Mesothelial cell of epicardium (in vitro differentiated cells): ENCODE data around the gene TRIM47. TPM values are rescaled to one million over a fixed set of nuclear protein-coding genes. Genes with fewer than 3 reads are reported as not detected.

Experiments used
- DNase-seq, 2 experiments: peaks; one replicate each; pipeline ENCODE4 v3.0.0; 2021; ENCODE audit warnings: low spot score in 2 of 2; ENCODE audit not compliant: unreplicated experiment in 2 of 2
- H3K27ac Mint-ChIP-seq: 2 replicates; pipeline ENCODE4 v1.8.0; 2021; ENCODE audit warnings: mixed read lengths
- H3K27me3 Mint-ChIP-seq: 2 replicates; pipeline ENCODE4 v1.8.0; 2021; ENCODE audit warnings: low read depth, mixed read lengths
- H3K36me3 Mint-ChIP-seq: 2 replicates; pipeline ENCODE4 v1.8.0; 2021; ENCODE audit warnings: mixed read lengths
- H3K4me1 Mint-ChIP-seq: 2 replicates; pipeline ENCODE4 v1.8.0; 2021; ENCODE audit warnings: mixed read lengths
- H3K4me3 Mint-ChIP-seq: 2 replicates; pipeline ENCODE4 v1.8.0; 2021; ENCODE audit warnings: mild to moderate bottlenecking, moderate library complexity, mixed read lengths
- H3K9me3 Mint-ChIP-seq: 2 replicates; pipeline ENCODE4 v1.8.0; 2021; ENCODE audit warnings: mixed read lengths
- total RNA-seq: library from RNA; stranded (reverse); gene quantifications from 3 replicates; pipeline ENCODE4 v1.2.1, GENCODE V29; 2021
- TF ChIP-seq, protein P1 (sequence below): fragments of 200-600 bp; sonication (generic); IDR thresholded peaks from one replicate; pipeline ENCODE4 v1.5.0; 2021; ENCODE audit warnings: antibody characterized with exemption; ENCODE audit not compliant: unreplicated experiment

TRIM47 gene
- total RNA-seq, 1 donor from 2014 or later, result 2.9 TPM

DNA sequence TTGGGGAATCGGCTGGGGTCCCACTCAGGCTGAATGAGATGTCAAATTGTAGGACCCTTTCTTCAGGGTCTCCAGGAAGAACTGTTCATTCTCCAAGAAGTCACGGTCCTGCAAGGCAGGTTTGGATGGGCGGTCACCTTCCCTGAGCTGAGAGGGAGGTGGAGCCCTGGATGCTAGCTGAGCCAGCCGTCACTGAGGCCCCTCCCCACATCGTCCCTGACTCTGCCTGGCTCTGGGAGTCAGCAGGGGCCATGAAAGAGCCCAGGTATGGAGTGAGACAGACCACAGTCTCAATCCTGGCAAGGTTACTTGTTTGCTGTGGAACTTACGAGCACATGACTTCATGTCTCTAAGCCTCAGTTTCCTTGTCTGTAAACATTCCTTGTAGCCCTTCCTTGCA lies 32.3 kb upstream of the TRIM47 start:
- no peak for DNase-seq

DNA sequence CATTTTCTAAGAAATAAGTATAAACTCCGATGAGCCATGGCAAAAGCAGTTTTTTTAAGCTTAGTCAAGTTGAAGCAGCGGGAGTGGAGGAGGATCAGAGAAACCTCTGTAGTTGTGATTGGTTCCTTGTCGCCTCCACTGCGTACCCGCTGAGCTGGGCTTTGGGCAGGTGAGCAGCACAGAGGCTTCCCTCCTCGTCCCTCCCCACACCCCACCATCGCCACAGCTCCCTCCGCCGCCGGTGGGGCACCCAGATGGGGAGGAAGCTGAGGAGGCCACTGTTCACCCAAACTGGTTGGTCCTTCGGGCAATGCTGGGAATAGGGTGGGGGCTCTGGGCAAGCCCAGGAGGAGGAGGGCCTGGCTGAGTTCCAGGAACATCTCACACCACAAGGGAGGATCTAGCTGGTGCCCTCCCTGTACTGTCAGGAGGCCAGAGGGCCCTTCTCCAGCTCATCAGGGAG lies 31.5 kb upstream of the TRIM47 start:
- no peak overlapping the region for H3K4me3 Mint-ChIP-seq
- H3K27me3 Mint-ChIP-seq, result no peaks in the 10 kb centered on the region
- peaks cover 17% of the 10 kb centered on the region for H3K4me1 Mint-ChIP-seq
- TF ChIP-seq, protein P1, sequence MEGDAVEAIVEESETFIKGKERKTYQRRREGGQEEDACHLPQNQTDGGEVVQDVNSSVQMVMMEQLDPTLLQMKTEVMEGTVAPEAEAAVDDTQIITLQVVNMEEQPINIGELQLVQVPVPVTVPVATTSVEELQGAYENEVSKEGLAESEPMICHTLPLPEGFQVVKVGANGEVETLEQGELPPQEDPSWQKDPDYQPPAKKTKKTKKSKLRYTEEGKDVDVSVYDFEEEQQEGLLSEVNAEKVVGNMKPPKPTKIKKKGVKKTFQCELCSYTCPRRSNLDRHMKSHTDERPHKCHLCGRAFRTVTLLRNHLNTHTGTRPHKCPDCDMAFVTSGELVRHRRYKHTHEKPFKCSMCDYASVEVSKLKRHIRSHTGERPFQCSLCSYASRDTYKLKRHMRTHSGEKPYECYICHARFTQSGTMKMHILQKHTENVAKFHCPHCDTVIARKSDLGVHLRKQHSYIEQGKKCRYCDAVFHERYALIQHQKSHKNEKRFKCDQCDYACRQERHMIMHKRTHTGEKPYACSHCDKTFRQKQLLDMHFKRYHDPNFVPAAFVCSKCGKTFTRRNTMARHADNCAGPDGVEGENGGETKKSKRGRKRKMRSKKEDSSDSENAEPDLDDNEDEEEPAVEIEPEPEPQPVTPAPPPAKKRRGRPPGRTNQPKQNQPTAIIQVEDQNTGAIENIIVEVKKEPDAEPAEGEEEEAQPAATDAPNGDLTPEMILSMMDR, result no peak
- no peaks in the 10 kb centered on the region for H3K9me3 Mint-ChIP-seq
- no peak for DNase-seq
- H3K36me3 Mint-ChIP-seq, result no peaks in the 10 kb centered on the region
- H3K27ac Mint-ChIP-seq, result peak overlapping the region; percentile 79

More for the DNA sequence above, 32.3 kb upstream of the TRIM47 start:
- H3K4me3 Mint-ChIP-seq, result no peak overlapping the region
- H3K36me3 Mint-ChIP-seq, result no peaks in the 10 kb centered on the region
- H3K27ac Mint-ChIP-seq, result peak overlapping the region; percentile 73
- TF ChIP-seq, protein P1, result no peak
- no peaks in the 10 kb centered on the region for H3K27me3 Mint-ChIP-seq
- H3K9me3 Mint-ChIP-seq, result no peaks in the 10 kb centered on the region
- H3K4me1 Mint-ChIP-seq, result peaks cover 17% of the 10 kb centered on the region

DNA sequence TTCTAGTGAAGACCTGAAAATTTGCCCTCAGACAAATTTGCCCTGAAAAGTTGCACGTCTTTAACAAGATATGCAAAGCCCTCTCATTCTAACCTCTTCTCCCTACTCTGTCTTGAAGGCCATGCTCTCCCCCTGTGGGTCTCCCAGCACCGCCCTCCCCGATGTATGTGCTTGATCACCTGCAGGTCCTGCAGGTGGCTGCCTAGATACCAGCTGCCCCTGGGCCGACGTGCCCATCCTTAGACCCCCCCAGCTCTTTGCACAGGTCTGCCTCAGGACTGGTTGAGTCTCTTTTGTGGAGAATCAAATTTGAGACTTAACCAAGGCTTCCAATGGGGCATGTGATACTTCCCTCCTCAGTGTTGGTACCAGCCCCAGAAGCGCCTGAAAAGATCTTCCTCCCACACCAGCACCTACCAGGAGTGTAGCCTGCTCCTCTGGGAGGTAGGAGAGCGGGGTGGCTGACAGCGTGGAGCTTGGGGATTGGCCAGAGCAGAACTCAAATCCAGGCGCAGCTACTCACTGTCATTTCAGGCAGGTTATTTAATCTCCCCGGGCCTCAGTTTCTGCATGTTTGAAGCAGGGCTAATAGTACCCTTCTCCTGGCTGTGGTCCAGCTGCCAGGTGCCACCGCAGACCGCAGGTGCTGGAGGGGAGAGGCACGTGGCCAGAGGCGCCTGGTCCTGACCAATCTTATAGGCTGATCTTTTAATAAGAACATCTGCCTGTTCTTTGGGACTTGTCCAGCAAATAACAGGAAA lies 30.9 kb upstream of the TRIM47 start:
- H3K27me3 Mint-ChIP-seq, result no peaks in the 10 kb centered on the region
- H3K9me3 Mint-ChIP-seq, result no peaks in the 10 kb centered on the region
- no peak for DNase-seq
- peaks cover 17% of the 10 kb centered on the region for H3K4me1 Mint-ChIP-seq
- no peaks in the 10 kb centered on the region for H3K36me3 Mint-ChIP-seq
- no peak overlapping the region for H3K4me3 Mint-ChIP-seq
- peak overlapping the region; percentile 79 for H3K27ac Mint-ChIP-seq
- TF ChIP-seq, protein P1, result no peak

DNA sequence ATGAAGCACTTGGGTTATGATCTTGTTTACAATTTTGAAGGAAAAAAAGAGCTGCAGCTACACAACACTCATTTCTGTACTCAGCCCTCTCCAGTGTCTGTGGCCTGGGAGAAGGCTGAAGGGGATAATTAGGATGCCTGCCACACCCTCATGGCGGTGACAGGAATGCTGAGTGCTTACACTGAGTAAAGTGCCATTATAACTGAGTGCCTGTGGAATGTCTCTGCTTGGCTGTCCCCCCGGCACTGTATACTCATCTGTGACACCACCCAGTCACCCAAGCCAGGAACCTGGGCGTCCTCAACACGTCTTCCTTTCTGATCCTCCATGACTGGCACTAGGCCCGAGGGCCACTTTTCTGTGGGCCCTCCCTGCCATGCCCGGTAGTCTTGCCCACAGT lies 29.8 kb upstream of the TRIM47 start:
- no peak overlapping the region for H3K4me3 Mint-ChIP-seq
- peak overlapping the region; percentile 1 for H3K27ac Mint-ChIP-seq
- no peak for DNase-seq
- no peaks in the 10 kb centered on the region for H3K9me3 Mint-ChIP-seq
- no peaks in the 10 kb centered on the region for H3K27me3 Mint-ChIP-seq
- H3K4me1 Mint-ChIP-seq, result peaks cover 21% of the 10 kb centered on the region
- no peaks in the 10 kb centered on the region for H3K36me3 Mint-ChIP-seq
- TF ChIP-seq, protein P1, result no peak

DNA sequence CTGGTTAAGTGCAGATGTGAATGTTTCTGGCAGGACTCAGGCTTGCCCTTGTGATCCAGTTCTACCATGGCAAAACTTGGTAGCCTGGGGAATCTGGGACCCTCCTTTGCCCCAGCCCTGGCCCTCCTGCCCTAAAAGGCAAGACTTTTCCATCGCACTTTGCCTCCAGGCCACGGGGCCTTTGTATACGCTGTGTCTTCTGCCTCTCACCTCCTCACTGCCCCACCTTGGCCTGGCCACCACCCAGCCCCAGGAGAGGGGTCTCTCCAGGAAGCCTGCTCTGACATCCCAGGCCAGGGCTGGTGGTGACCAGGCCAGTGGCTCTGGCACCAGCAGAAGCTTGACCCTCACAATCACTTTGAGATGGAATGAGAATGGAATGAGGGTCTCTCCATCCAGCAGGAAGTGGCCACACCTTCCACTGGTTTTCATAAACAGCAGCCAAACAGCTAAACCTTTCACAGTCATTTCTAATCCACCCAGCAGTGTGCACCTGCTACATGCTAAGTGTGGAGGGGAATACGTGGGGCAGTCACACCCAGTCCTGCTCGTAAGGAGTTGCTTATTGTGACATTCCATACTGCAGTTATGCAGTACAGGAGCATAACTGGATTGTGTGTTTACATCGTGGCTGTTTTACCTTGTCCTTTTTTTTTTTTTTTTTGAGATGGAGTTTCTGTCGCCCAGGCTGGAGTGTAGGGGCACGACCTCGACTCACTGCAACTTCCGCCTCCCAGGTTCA lies 27.9 kb upstream of the TRIM47 start:
- Mint-ChIP-seq H3K36me3 (no peaks in the 10 kb centered on the region), H3K9me3 (no peaks in the 10 kb centered on the region), H3K4me1 (peaks cover 21% of the 10 kb centered on the region), H3K27me3 (no peaks in the 10 kb centered on the region), H3K4me3 (peak overlapping the region; percentile 22), H3K27ac (peak overlapping the region; percentile 61)
- TF ChIP-seq, protein P1, result no peak
- no peak for DNase-seq
